A549 (cell line): Measurements from ENCODE around the gene TRABD. TPM values are rescaled to one million over a fixed set of nuclear protein-coding genes. Genes with fewer than 3 reads are reported as not detected.

ENCODE experiments used
- ATAC-seq, 2 experiments: fragments of 200-7000 bp in 1 of 2; fragments of >200 bp in 1 of 2; cut with Nextera tagmentation in 1 of 2; cut with Tn5 transposase in 1 of 2; 3 replicates each; pipeline versions ENCODE4 v1.8.0 to v1.9.1; 2018 to 2020; ENCODE audit warnings: mild to moderate bottlenecking in 1 of 2, moderate library complexity in 1 of 2
- CTCF ChIA-PET: fragments of 300-600 bp; sonication (Branson Sonifier 250); formaldehyde crosslinking; extraction: SDS; loops from one replicate; lab custom pipeline; 2021; ENCODE audit warnings: antibody characterized with exemption, inconsistent platforms; lab: Yijun Ruan, JAX
- POLR2A ChIA-PET: fragments of 350-600 bp; formaldehyde crosslinking; extraction: SDS; loops from one replicate; lab custom pipeline; 2021; ENCODE audit warnings: antibody characterized with exemption, inconsistent platforms; lab: Yijun Ruan, JAX
- DNase-seq, 2 experiments: peaks; one replicate each; pipeline versions ENCODE4 v3.0.0 to v3.0.0-alpha.2; 2011 to 2016; ENCODE audit warnings: low read depth in 1 of 2, low spot score in 1 of 2
- FAIRE-seq: peaks from 2 replicates; lab custom pipeline; 2011; peaks lifted over from hg19 to GRCh38; lab: Jason Lieb, UNC
- H3K27ac ChIP-seq, 2 experiments: fragments of >200 bp; sonication (Bioruptor Twin); formaldehyde crosslinking; 3 replicates each; pipeline ENCODE4 v1.5.1; 2016 to 2017
- H3K4me1 ChIP-seq: fragments of >200 bp; sonication (Bioruptor Twin); formaldehyde crosslinking; 3 replicates; pipeline ENCODE4 v1.6.1; 2016
- H3K4me2 ChIP-seq: fragments of >200 bp; sonication (Bioruptor Twin); formaldehyde crosslinking; 3 replicates; pipeline ENCODE4 v1.6.1; 2016
- H3K4me3 ChIP-seq: fragments of >200 bp; sonication (Bioruptor Twin); formaldehyde crosslinking; 3 replicates; pipeline ENCODE4 v1.5.1; 2016
- H3K9me3 ChIP-seq: fragments of >200 bp; sonication (Bioruptor Twin); formaldehyde crosslinking; 3 replicates; pipeline ENCODE4 v1.6.1; 2016
- BHLHE40 ChIP-seq: IDR thresholded peaks from 2 replicates; pipeline ENCODE4 v1.6.1; 2012; ENCODE audit warnings: low read depth, low read length, inconsistent platforms
- CBX8 ChIP-seq: fragments of 200-600 bp; sonication (generic); IDR thresholded peaks from 2 replicates; pipeline ENCODE4 v1.6.1; 2016
- CEBPB ChIP-seq, 2 experiments: fragments of >200 bp in 1 of 2; sonication (Bioruptor Twin) in 1 of 2; formaldehyde crosslinking in 1 of 2; IDR thresholded peaks; 2 replicates each; pipeline ENCODE4 v1.6.1; 2012 to 2016
- EHF ChIP-seq: fragments of 250-450 bp; sonication (Bioruptor Pico); IDR thresholded peaks from 2 replicates; pipeline ENCODE4 v1.5.0; 2020; ENCODE audit warnings: mild to moderate bottlenecking
- EHMT2 ChIP-seq: fragments of 200-600 bp; sonication (generic); IDR thresholded peaks from 2 replicates; pipeline ENCODE4 v1.6.1; 2016; ENCODE audit warnings: antibody characterized with exemption, low read depth, mild to moderate bottlenecking, moderate library complexity
- EP300 ChIP-seq, 2 experiments: fragments of >200 bp; sonication (Bioruptor Twin); formaldehyde crosslinking; IDR thresholded peaks; 2 replicates in 1 of 2; 3 replicates in 1 of 2; pipeline ENCODE4 v1.6.1; 2016 to 2017
- FOSB ChIP-seq: fragments of 250-450 bp; sonication (Bioruptor Pico); IDR thresholded peaks from 2 replicates; pipeline ENCODE4 v1.5.0; 2020; ENCODE audit warnings: mild to moderate bottlenecking, moderate library complexity
- FOSL2 ChIP-seq, 2 experiments: fragments of 450-650 bp in 1 of 2; fragments of >200 bp in 1 of 2; sonication (Bioruptor Twin) in 1 of 2; formaldehyde crosslinking; IDR thresholded peaks; 2 replicates each; pipeline versions ENCODE4 v1.5.0 to v1.6.1; 2016 to 2020; ENCODE audit warnings: mild to moderate bottlenecking in 1 of 2, moderate library complexity in 1 of 2
- HOXB5 ChIP-seq: fragments of 250-450 bp; sonication (Bioruptor Pico); IDR thresholded peaks from 2 replicates; pipeline ENCODE4 v1.5.0; 2020; ENCODE audit warnings: mild to moderate bottlenecking, moderate library complexity
- JUN ChIP-seq, 2 experiments: fragments of >200 bp; sonication (Bioruptor Twin); formaldehyde crosslinking; IDR thresholded peaks; 2 replicates in 1 of 2; 3 replicates in 1 of 2; pipeline ENCODE4 v1.6.1; 2016 to 2017
- MAFK ChIP-seq: fragments of 450-650 bp; IDR thresholded peaks from 2 replicates; pipeline ENCODE4 v1.6.1; 2014; ENCODE audit not compliant: partially characterized antibody
- MAZ ChIP-seq: fragments of 150-350 bp; IDR thresholded peaks from 2 replicates; pipeline ENCODE4 v1.6.1; 2014; ENCODE audit warnings: antibody characterized with exemption, low read depth, low read length, borderline replicate concordance
- MYC ChIP-seq: IDR thresholded peaks from 2 replicates; pipeline ENCODE4 v1.6.1; 2012; ENCODE audit warnings: mild to moderate bottlenecking, inconsistent platforms, low read length, improper control_type of control experiment, borderline replicate concordance
- NFE2L2 ChIP-seq: fragments of 150-350 bp; conservative IDR thresholded peaks from 2 replicates; pipeline ENCODE4 v1.6.1; 2014; ENCODE audit warnings: low read length
- NPAS2 ChIP-seq: fragments of 250-450 bp; sonication (Bioruptor Pico); IDR thresholded peaks from 2 replicates; pipeline ENCODE4 v1.8.0; 2022; ENCODE audit warnings: mild to moderate bottlenecking, moderate library complexity, borderline replicate concordance
- PHF8 ChIP-seq: fragments of 200-600 bp; sonication (generic); IDR thresholded peaks from 2 replicates; pipeline ENCODE4 v1.6.1; 2016; ENCODE audit warnings: low read depth, mild to moderate bottlenecking, antibody characterized with exemption, moderate library complexity, borderline replicate concordance
- POLR2A ChIP-seq: IDR thresholded peaks from 2 replicates; pipeline ENCODE4 v1.6.1; 2012; ENCODE audit warnings: mild to moderate bottlenecking, low read length
- RAD21 ChIP-seq, 2 experiments: fragments of >200 bp in 1 of 2; sonication (Bioruptor Twin) in 1 of 2; formaldehyde crosslinking in 1 of 2; IDR thresholded peaks in 1 of 2; conservative IDR thresholded peaks in 1 of 2; 2 replicates in 1 of 2; 3 replicates in 1 of 2; pipeline ENCODE4 v1.6.1; 2012 to 2018; ENCODE audit warnings: inconsistent platforms in 1 of 2
- RCOR1 ChIP-seq: fragments of 150-350 bp; IDR thresholded peaks from 2 replicates; pipeline ENCODE4 v1.6.1; 2014; ENCODE audit warnings: antibody characterized with exemption, low read length, low read depth
- RFX5 ChIP-seq: fragments of 450-650 bp; IDR thresholded peaks from 2 replicates; pipeline ENCODE4 v1.7.1; 2014; ENCODE audit warnings: antibody characterized with exemption, mild to moderate bottlenecking, moderate library complexity
- ZNF302 ChIP-seq: fragments of 250-450 bp; sonication (Bioruptor Pico); IDR thresholded peaks from 2 replicates; pipeline ENCODE4 v1.9.0; 2021; ENCODE audit warnings: inconsistent platforms, mild to moderate bottlenecking, moderate library complexity
- whole genome bisulfite sequencing: methylation state at CpG from one replicate; pipeline ENCODE4 v1.1.6; 2017; ENCODE audit errors: missing lambda C conversion rate; 5-methylcytosine and 5-hydroxymethylcytosine counted together
- polyA plus RNA-seq, 4 experiments: library from polyadenylated mRNA; depleted of rRNA in 3 of 4; stranded (reverse); fragments of >200 nt; fragmentation: RNase III in 1 of 4; extraction: RNeasy Plus Mini Kit Qiagen cat#74134 plus additional on column Dnase treatment in 1 of 4; gene quantifications; 2 replicates in 3 of 4; 3 replicates in 1 of 4; pipeline ENCODE4 v1.2.3, GENCODE V29; 2011 to 2017
- TF ChIP-seq, protein P1 (sequence below): fragments of >200 bp; sonication (Bioruptor Twin); formaldehyde crosslinking; IDR thresholded peaks from 2 replicates; pipeline ENCODE4 v1.6.1; 2016
- TF ChIP-seq, protein P2 (sequence below): IDR thresholded peaks from 2 replicates; pipeline ENCODE4 v1.6.1; 2012
- TF ChIP-seq, protein P3 (sequence below): IDR thresholded peaks from 2 replicates; pipeline ENCODE4 v1.6.1; 2012

Gene TRABD
- polyA plus RNA-seq, 2 of the 4 experiments (the other 2 are of a cell fraction), result 14.8 to 30.4 TPM

DNA sequence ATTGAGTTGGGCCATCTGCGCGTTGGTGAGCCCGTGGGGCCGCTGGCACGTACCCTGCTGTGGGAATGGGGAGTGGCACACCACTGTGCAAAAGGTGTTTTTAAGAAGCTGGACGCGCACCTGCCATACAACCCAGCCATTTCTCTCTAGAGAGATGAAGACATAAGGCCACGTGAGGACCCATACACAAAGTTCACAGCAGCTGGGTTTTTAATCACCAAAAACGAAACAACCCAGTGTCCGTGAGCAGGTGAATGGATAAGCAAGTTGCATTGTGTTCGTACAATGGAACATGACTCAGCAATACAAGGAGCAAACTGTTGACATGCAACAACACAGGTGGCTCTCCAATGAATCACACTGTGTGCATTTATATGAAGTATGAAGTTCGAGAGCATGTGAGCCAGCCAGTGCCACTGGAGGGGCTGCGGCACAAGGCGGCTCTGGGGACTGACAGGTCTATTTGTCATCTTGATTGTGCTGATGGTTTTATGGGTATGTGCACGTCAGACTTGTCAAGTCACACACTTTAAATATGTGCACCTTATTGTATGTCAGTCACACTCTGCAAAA is 45.8 kb upstream of the TRABD start:
- DNase-seq (no peak), FAIRE-seq (no peak), ATAC-seq (no peak)
- WGBS, result 81% methylated on average over 13 of the region's 15 CpGs
- ChIA-PET CTCF (interaction anchor here (0.6 to 1.3 kb wide), 3 partner anchors 9 to 386 kb away, joined by 3 read pairs; no protein-coding TSS in a partner anchor), POLR2A (no interaction called here)
- Histone ChIP-seq H3K9me3 (no peaks in the 10 kb centered on the region), H3K4me3 (no peak overlapping the region), H3K27ac (no peak overlapping the region), H3K4me1 (peaks cover 10% of the 10 kb centered on the region; the same call in 1 of the 3 replicates), H3K4me2 (peak overlapping the region; percentile 4; the same call in 1 of the 3 replicates)
- TF ChIP-seq NFE2L2 (peak; percentile 82), MYC (no peak), MAFK (peak; percentile 85)
- TF ChIP-seq, protein P1, sequence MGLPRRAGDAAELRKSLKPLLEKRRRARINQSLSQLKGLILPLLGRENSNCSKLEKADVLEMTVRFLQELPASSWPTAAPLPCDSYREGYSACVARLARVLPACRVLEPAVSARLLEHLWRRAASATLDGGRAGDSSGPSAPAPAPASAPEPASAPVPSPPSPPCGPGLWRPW, result no peak

DNA sequence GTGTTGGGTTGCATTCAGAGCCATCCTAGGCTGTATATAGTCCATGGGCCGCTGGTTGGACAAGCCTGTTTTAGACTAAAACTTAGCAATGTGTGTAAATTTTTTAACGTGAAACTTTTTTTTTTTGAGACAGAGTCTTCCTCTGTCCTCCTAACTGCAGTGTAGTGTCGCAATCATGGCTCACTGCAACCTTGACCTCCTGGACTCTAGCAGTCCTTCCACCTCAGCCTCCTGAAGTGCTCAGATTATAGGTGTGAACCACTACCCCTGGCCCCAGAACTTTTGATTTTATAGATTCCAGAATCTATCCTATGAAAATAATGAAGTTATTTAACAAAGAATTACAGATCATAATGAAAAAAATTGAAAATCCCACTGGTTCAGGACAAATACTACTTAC is 45.1 kb upstream of the TRABD start:
- ChIA-PET POLR2A (no interaction called here), CTCF (interaction anchor here (1.1 to 1.3 kb wide), 2 partner anchors 8 to 385 kb away, joined by 3 read pairs; no protein-coding TSS in a partner anchor)
- ATAC-seq, result no peak
- no peak overlapping the region for H3K4me3 ChIP-seq
- peaks cover 10% of the 10 kb centered on the region; the same call in 1 of the 3 replicates for H3K4me1 ChIP-seq
- no peaks in the 10 kb centered on the region for H3K9me3 ChIP-seq
- no peak for FAIRE-seq
- H3K4me2 ChIP-seq, result no peak overlapping the region
- 61% methylated on average over 3 of the region's 3 CpGs for WGBS
- TF ChIP-seq CEBPB (IDR thresholded peaks at IDR 0.05), result peak; percentile 39 to 58; a peak in 2 of 4 replicates
- TF ChIP-seq FOSL2 (IDR thresholded peaks at IDR 0.05), result no peak
- no peak for TF ChIP-seq FOSL2 (CRISPR knock-in tag; IDR thresholded peaks at IDR 0.05)
- TF ChIP-seq EP300 (IDR thresholded peaks at IDR 0.05), result no peak
- DNase-seq, result no peak
- H3K27ac ChIP-seq, result no peak overlapping the region

DNA sequence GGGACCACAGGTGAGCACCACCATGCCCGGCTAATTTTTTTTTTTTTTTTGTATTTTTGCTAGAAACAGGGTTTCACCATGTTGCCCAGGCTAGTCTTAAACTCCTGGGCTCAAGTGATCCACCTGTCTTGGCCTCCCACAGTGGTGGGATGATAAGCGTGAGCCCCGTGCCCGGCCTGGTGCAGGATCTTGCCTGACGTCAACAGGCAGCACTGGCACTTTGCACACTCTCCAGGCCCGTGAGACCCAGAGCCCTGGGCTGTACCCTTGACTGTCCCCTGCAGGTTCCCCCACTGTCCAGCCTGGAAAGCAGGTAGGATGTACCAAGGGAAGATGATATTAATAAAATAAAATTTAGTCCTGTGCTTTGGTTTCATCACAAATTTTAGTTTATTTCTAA is 44.3 kb upstream of the TRABD start:
- 87% methylated on average over 3 of the region's 6 CpGs for WGBS
- DNase-seq (no peak), FAIRE-seq (no peak), ATAC-seq (no peak)
- Histone ChIP-seq H3K4me1 (peaks cover 10% of the 10 kb centered on the region; the same call in 1 of the 3 replicates), H3K27ac (no peak overlapping the region), H3K4me2 (no peak overlapping the region), H3K9me3 (no peaks in the 10 kb centered on the region), H3K4me3 (no peak overlapping the region)
- TF ChIP-seq CBX8 (no peak), MYC (no peak), MAZ (no peak), ZNF302 (CRISPR knock-in tag) (no peak), EHF (CRISPR knock-in tag) (no peak), RFX5 (no peak), FOSB (CRISPR knock-in tag) (no peak), BHLHE40 (no peak), RCOR1 (no peak), PHF8 (no peak), POLR2A (no peak), NPAS2 (CRISPR knock-in tag) (no peak), JUN (IDR thresholded peaks at IDR 0.05) (no peak), EP300 (IDR thresholded peaks at IDR 0.05) (no peak), HOXB5 (CRISPR knock-in tag) (no peak), EHMT2 (no peak)
- POLR2A ChIA-PET, result no interaction called here
- CTCF ChIA-PET, result interaction anchor here (1.1 to 1.3 kb wide), 2 partner anchors 111 to 385 kb away, joined by 3 read pairs; no protein-coding TSS in a partner anchor

DNA sequence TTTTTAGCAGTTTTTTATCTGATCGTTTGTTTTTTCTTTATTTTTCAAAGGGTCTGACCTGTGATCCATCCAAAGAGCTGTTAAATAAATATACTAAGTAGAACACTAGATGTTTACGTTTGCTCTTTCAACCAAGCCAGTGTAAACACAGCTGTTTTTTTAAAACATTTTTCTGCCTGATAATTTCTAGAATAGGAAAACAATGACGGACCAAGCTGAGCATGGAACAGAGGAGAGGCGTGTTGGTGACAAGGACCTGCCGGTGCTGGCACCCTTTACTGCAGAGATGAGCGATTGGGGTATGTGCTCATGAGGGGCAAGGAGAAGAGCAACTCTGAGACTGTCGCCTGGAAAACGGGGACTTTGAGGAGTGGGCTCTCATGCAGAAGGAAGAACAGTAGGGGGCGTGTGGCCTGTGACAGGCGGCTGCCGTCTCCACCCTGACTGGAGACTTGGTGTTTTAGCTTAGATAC is 43.8 kb upstream of the TRABD start:
- TF ChIP-seq, protein P2, sequence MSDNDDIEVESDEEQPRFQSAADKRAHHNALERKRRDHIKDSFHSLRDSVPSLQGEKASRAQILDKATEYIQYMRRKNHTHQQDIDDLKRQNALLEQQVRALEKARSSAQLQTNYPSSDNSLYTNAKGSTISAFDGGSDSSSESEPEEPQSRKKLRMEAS, result no peak
- no peak for TF ChIP-seq NFE2L2
- TF ChIP-seq, protein P3, sequence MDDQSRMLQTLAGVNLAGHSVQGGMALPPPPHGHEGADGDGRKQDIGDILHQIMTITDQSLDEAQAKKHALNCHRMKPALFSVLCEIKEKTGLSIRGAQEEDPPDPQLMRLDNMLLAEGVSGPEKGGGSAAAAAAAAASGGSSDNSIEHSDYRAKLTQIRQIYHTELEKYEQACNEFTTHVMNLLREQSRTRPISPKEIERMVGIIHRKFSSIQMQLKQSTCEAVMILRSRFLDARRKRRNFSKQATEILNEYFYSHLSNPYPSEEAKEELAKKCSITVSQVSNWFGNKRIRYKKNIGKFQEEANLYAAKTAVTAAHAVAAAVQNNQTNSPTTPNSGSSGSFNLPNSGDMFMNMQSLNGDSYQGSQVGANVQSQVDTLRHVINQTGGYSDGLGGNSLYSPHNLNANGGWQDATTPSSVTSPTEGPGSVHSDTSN, result no peak
- no peak for TF ChIP-seq RAD21 (conservative IDR thresholded peaks at IDR 0.05 in 1 of 2, IDR thresholded peaks at IDR 0.05 in 1 of 2)
- no peak for TF ChIP-seq MAFK
- TF ChIP-seq MYC, result no peak
- H3K9me3 ChIP-seq, result no peaks in the 10 kb centered on the region
- FAIRE-seq (no peak), ATAC-seq (no peak), DNase-seq (no peak)
- 36% methylated on average over 11 of the region's 11 CpGs for WGBS
- ChIA-PET CTCF (interaction anchor here (1.1 kb wide), 1 partner anchor 112 kb away, joined by 3 read pairs; no protein-coding TSS in a partner anchor), POLR2A (no interaction called here)
- H3K4me3 ChIP-seq, result no peak overlapping the region
- peaks cover 10% of the 10 kb centered on the region; the same call in 1 of the 3 replicates for H3K4me1 ChIP-seq
- no peak overlapping the region for H3K27ac ChIP-seq
- no peak overlapping the region for H3K4me2 ChIP-seq
